Esophagus muscularis mucosa (tissue), 4 donors: ENCODE data around the gene LGALSL. TPM values are rescaled to one million over a fixed set of nuclear protein-coding genes. Genes with fewer than 3 reads are reported as not detected.

Source experiments
- DNase-seq: peaks from one replicate; pipeline ENCODE4 v3.0.0-alpha.2; 2017; ENCODE audit errors: extremely low spot score
- H3K27ac ChIP-seq, 4 donors: fragments of 200-600 bp; sonication (generic); replicated peaks in 1 of 4; 1 replicate in 3 of 4; 2 replicates in 1 of 4; pipeline ENCODE4 v1.5.1; 2016 to 2019; ENCODE audit warnings: mild to moderate bottlenecking in 1 of 4
- H3K27me3 ChIP-seq, 4 donors: fragments of 200-600 bp; sonication (generic); one replicate each; pipeline versions ENCODE4 v1.5.1 to v1.6.0; 2016 to 2019
- H3K36me3 ChIP-seq, 4 donors: fragments of 200-600 bp; sonication (generic); one replicate each; pipeline ENCODE4 v1.5.1; 2016 to 2019
- H3K4me1 ChIP-seq, 4 donors: fragments of 200-600 bp; sonication (generic); one replicate each; pipeline ENCODE4 v1.5.1; 2016 to 2019
- H3K4me3 ChIP-seq, 4 donors: fragments of 200-600 bp; sonication (generic); 1 replicate in 2 of 4; 2 replicates in 2 of 4; pipeline ENCODE4 v1.5.1; 2016 to 2019; ENCODE audit warnings: mild to moderate bottlenecking in 4 of 4, moderate library complexity in 1 of 4
- H3K9me3 ChIP-seq, 4 donors: fragments of 200-600 bp; sonication (generic); 1 replicate in 3 of 4; 2 replicates in 1 of 4; pipeline ENCODE4 v1.5.1; 2016 to 2019
- CTCF ChIP-seq, 3 experiments: fragments of 200-600 bp in 2 of 3; fragments of 450-650 bp in 1 of 3; sonication (generic) in 2 of 3; IDR thresholded peaks; one replicate each; pipeline ENCODE4 v1.5.1; 2017 to 2019; ENCODE audit warnings: antibody characterized with exemption in 3 of 3, mild to moderate bottlenecking in 2 of 3, moderate library complexity in 1 of 3
- EP300 ChIP-seq: sonication (generic); formaldehyde crosslinking; IDR thresholded peaks from one replicate; pipeline ENCODE4 v1.6.1; 2017; ENCODE audit warnings: antibody characterized with exemption
- POLR2A ChIP-seq: fragments of 450-650 bp; IDR thresholded peaks from one replicate; pipeline ENCODE4 v1.6.1; 2017; ENCODE audit warnings: antibody characterized with exemption, moderate library complexity, mild to moderate bottlenecking, low read depth
- POLR2AphosphoS5 ChIP-seq, 2 donors: sonication (generic); formaldehyde crosslinking; IDR thresholded peaks; one replicate each; pipeline ENCODE4 v1.6.1; 2017; ENCODE audit warnings: antibody characterized with exemption in 2 of 2
- WGBS: methylation state at CpG from one replicate; pipeline ENCODE4 v1.1.5; 2018; 5-methylcytosine and 5-hydroxymethylcytosine counted together
- intact Hi-C: fragments of 100-400 bp; cut with DNase I; formaldehyde crosslinking; loops from one replicate; pipeline ENCODE4 v1.15.1; 2023
- total RNA-seq, 4 donors: library from RNA; depleted of rRNA; stranded (reverse); fragments of >200 nt; gene quantifications; one replicate each; pipeline versions ENCODE4 v1.1.0 to v1.2.1, GENCODE V29; 2016

LGALSL gene
- total RNA-seq, 4 donors from 2014 or later = 12.3 to 20.2 (median 17.5) TPM

GRCh38 chr2:64471600-64471999 is 17.6 kb downstream of the LGALSL start:
- TF ChIP-seq POLR2AphosphoS5 (IDR thresholded peaks at IDR 0.05) = no peak
- no peak overlapping the region for H3K4me3 ChIP-seq
- no peak for DNase-seq
- H3K4me1 ChIP-seq = no peaks in the 10 kb centered on the region
- intact Hi-C loops = no loop called here
- 84% methylated on average over 4 of the region's 4 CpGs for WGBS
- H3K27ac ChIP-seq = no peak overlapping the region
- no peaks in the 10 kb centered on the region for H3K27me3 ChIP-seq
- no peaks in the 10 kb centered on the region for H3K9me3 ChIP-seq
- H3K36me3 ChIP-seq = no peaks in the 10 kb centered on the region

GRCh38 chr2:64472881-64473280 is 18.9 kb downstream of the LGALSL start:
- TF ChIP-seq EP300 = no peak
- TF ChIP-seq CTCF (IDR thresholded peaks at IDR 0.05) = no peak
- TF ChIP-seq POLR2A = no peak
- no peak for TF ChIP-seq POLR2AphosphoS5 (IDR thresholded peaks at IDR 0.05)

GRCh38 chr2:64474121-64474571 is 20.2 kb downstream of the LGALSL start:
- no peak for DNase-seq
- WGBS = 78% methylated on average over 4 of the region's 4 CpGs
- Histone ChIP-seq H3K36me3 (no peaks in the 10 kb centered on the region), H3K4me1 (no peaks in the 10 kb centered on the region), H3K4me3 (no peak overlapping the region), H3K9me3 (no peaks in the 10 kb centered on the region), H3K27me3 (no peaks in the 10 kb centered on the region), H3K27ac (no peak overlapping the region)
- intact Hi-C loops = no loop called here
- TF ChIP-seq CTCF (IDR thresholded peaks at IDR 0.05) = no peak
- no peak for TF ChIP-seq EP300
- no peak for TF ChIP-seq POLR2AphosphoS5 (IDR thresholded peaks at IDR 0.05)
- no peak for TF ChIP-seq POLR2A

More at GRCh38 chr2:64472881-64473280, 18.9 kb downstream of the LGALSL start:
- no peaks in the 10 kb centered on the region for H3K9me3 ChIP-seq
- WGBS = 90% methylated on average over 3 of the region's 3 CpGs
- H3K27ac ChIP-seq = no peak overlapping the region
- H3K4me3 ChIP-seq = no peak overlapping the region
- no peaks in the 10 kb centered on the region for H3K4me1 ChIP-seq
- intact Hi-C loops = no loop called here
- H3K27me3 ChIP-seq = no peaks in the 10 kb centered on the region
- H3K36me3 ChIP-seq = no peaks in the 10 kb centered on the region
- DNase-seq = no peak

- TF ChIP-seq POLR2AphosphoS5 (IDR thresholded peaks at IDR 0.05) = no peak
- no peak for TF ChIP-seq CTCF (IDR thresholded peaks at IDR 0.05)
- TF ChIP-seq POLR2A = no peak
- no peak for TF ChIP-seq EP300
- intact Hi-C loops = no loop called here
- no peaks in the 10 kb centered on the region for H3K9me3 ChIP-seq
- no peak overlapping the region for H3K4me3 ChIP-seq
- H3K36me3 ChIP-seq = no peaks in the 10 kb centered on the region
- no peak overlapping the region for H3K27ac ChIP-seq
- H3K4me1 ChIP-seq = no peaks in the 10 kb centered on the region
- DNase-seq = no peak
- no peaks in the 10 kb centered on the region for H3K27me3 ChIP-seq
- WGBS = 57% methylated on average over 1 of the region's 1 CpG
Measured at GRCh38 chr2:64474636-64475035, 20.7 kb downstream of the LGALSL start.

- intact Hi-C loops = no loop called here
- WGBS = 88% methylated on average over 1 of the region's 1 CpG
- no peak for DNase-seq
- TF ChIP-seq POLR2A = no peak
- no peak for TF ChIP-seq POLR2AphosphoS5 (IDR thresholded peaks at IDR 0.05)
- TF ChIP-seq EP300 = no peak
- TF ChIP-seq CTCF (IDR thresholded peaks at IDR 0.05) = no peak
- no peak overlapping the region for H3K27ac ChIP-seq
- no peaks in the 10 kb centered on the region for H3K27me3 ChIP-seq
- no peaks in the 10 kb centered on the region for H3K36me3 ChIP-seq
- no peaks in the 10 kb centered on the region for H3K4me1 ChIP-seq
- no peak overlapping the region for H3K4me3 ChIP-seq
- no peaks in the 10 kb centered on the region for H3K9me3 ChIP-seq
Measured at GRCh38 chr2:64477037-64477436, 23.1 kb downstream of the LGALSL start.
